Naive thymus-derived CD8-positive, alpha-beta T cell (primary cell): ENCODE measurements around the gene PLIN1. TPM values are rescaled to one million over a fixed set of nuclear protein-coding genes. Genes with fewer than 3 reads are reported as not detected.

Experiments
- ATAC-seq, 2 donors: fragments of 150-1000 bp; cut with Tn5 transposase in 1 of 2; sonication (Bioruptor Pico), chemical (Tn5 transposase) in 1 of 2; 1 replicate in 1 of 2; 2 replicates in 1 of 2; pipeline ENCODE4 v1.10.0; 2021; ENCODE audit warnings: mild to moderate bottlenecking in 2 of 2, moderate library complexity in 2 of 2
- POLR2A ChIA-PET: fragments of 350-600 bp; sonication (Branson Sonifier 250); formaldehyde crosslinking; loops from one replicate; lab custom pipeline; 2021; ENCODE audit warnings: antibody characterized with exemption; lab: Charles Lee
- DNase-seq, 10 donors: peaks; one replicate each; pipeline versions ENCODE4 v3.0.0 to v3.0.0-alpha.2; 2020 to 2022
- H3K27ac Mint-ChIP-seq, 10 donors: one replicate each; pipeline ENCODE4 v1.8.0; 2020 to 2022; ENCODE audit warnings: mild to moderate bottlenecking in 10 of 10, mixed read lengths in 10 of 10, moderate library complexity in 4 of 10, inconsistent platforms in 1 of 10
- H3K27me3 Mint-ChIP-seq, 5 donors: one replicate each; pipeline ENCODE4 v1.8.0; 2021 to 2022; ENCODE audit warnings: mixed read lengths in 5 of 5
- H3K36me3 Mint-ChIP-seq, 3 donors: one replicate each; pipeline ENCODE4 v1.8.0; 2020 to 2022; ENCODE audit warnings: mixed read lengths in 3 of 3, mild to moderate bottlenecking in 2 of 3, inconsistent platforms in 1 of 3
- H3K4me1 Mint-ChIP-seq, 4 donors: one replicate each; pipeline ENCODE4 v1.8.0; 2021 to 2022; ENCODE audit warnings: mixed read lengths in 4 of 4
- H3K4me3 Mint-ChIP-seq, 10 donors: one replicate each; pipeline ENCODE4 v1.8.0; 2020 to 2022; ENCODE audit warnings: mild to moderate bottlenecking in 10 of 10, mixed read lengths in 10 of 10, moderate library complexity in 6 of 10, inconsistent platforms in 1 of 10
- H3K9me3 Mint-ChIP-seq, 9 donors: one replicate each; pipeline ENCODE4 v1.8.0; 2020 to 2022; ENCODE audit warnings: mixed read lengths in 9 of 9, mild to moderate bottlenecking in 3 of 9, inconsistent platforms in 1 of 9, moderate library complexity in 1 of 9
- polyA plus RNA-seq, 3 donors: library from polyadenylated mRNA; unstranded; fragments of 300-500 nt; fragmentation: Illumina TruSeq; gene quantifications; one replicate each; pipeline ENCODE4 v1.2.3, GENCODE V29; 2021
- total RNA-seq, 8 experiments: library from RNA in 2 of 8; stranded (reverse) in 2 of 8; gene quantifications; one replicate each; pipeline ENCODE4 v1.2.3 and lab custom pipeline; 2021 to 2026

The PLIN1 gene
- total and polyA plus RNA-seq, 5 experiments from 2014 or later, result 0.96 to 2.2 TPM; not detected in 3

DNA sequence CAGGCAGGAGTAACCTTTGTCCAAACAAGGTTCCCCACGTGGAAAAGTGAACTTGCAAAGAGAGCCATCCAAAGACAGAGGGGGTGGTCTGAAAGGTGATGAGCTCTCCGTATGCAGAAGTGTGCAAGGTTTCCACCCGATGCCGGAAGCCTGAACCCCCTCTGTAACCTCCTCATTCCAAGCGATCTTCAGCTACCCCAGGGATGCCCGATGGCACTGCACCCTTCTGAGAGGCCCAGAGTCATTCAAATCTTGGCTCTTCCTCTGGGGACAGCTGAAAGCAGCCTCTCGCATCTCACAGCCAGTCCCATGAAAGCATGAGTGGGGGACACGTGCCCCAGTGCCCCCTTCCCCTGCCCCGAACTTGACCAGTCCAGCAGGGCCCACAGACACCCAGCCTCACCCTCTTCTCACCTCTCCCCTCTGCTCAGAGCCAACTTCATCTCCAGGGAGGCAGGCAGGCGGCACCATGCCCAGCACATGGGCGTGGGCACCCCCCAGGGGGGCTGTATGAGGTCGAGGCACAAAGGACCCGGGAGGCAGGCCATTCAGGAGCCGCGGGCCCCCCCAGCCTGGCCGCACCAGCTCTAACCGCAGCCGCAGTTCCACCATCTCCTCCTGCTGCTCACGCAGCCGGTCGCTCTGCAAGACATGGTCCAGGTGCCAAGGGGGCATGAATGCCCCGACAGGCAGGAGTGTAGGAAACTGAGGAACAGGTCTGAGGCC lies 32.6 kb downstream of the PLIN1 start:
- peaks cover 0 to 3% (median 0%) of the 10 kb centered on the region in 5 donors for H3K27me3 Mint-ChIP-seq
- no peaks in the 10 kb centered on the region for H3K9me3 Mint-ChIP-seq
- no peaks in the 10 kb centered on the region for H3K36me3 Mint-ChIP-seq
- peaks cover 0 to 5% (median 3%) of the 10 kb centered on the region in 4 donors for H3K4me1 Mint-ChIP-seq
- POLR2A ChIA-PET, result no interaction called here
- no peak overlapping the region for H3K4me3 Mint-ChIP-seq
- no peak for DNase-seq
- ATAC-seq, result no peak
- H3K27ac Mint-ChIP-seq, result no peak overlapping the region

GRCh38 chr15:89645680-89646079 lies 33.5 kb downstream of the PLIN1 start:
- H3K4me1 Mint-ChIP-seq, result peaks cover 0 to 5% (median 3%) of the 10 kb centered on the region in 4 donors
- ATAC-seq (no peak), DNase-seq (no peak)
- POLR2A ChIA-PET, result no interaction called here
- H3K4me3 Mint-ChIP-seq, result no peak overlapping the region
- H3K9me3 Mint-ChIP-seq, result no peaks in the 10 kb centered on the region
- H3K36me3 Mint-ChIP-seq, result no peaks in the 10 kb centered on the region
- no peak overlapping the region for H3K27ac Mint-ChIP-seq
- H3K27me3 Mint-ChIP-seq, result peaks cover 0 to 3% (median 0%) of the 10 kb centered on the region in 5 donors

GRCh38 chr15:89642106-89642505 lies 37.1 kb downstream of the PLIN1 start:
- DNase-seq (no peak), ATAC-seq (no peak)
- Mint-ChIP-seq H3K27me3 (peaks cover 0 to under 1% (median 0%) of the 10 kb centered on the region in 5 donors), H3K4me3 (no peak overlapping the region), H3K4me1 (peaks cover 0 to 2% (median under 1%) of the 10 kb centered on the region in 4 donors), H3K9me3 (no peaks in the 10 kb centered on the region), H3K36me3 (no peaks in the 10 kb centered on the region), H3K27ac (no peak overlapping the region)
- POLR2A ChIA-PET, result no interaction called here

DNA sequence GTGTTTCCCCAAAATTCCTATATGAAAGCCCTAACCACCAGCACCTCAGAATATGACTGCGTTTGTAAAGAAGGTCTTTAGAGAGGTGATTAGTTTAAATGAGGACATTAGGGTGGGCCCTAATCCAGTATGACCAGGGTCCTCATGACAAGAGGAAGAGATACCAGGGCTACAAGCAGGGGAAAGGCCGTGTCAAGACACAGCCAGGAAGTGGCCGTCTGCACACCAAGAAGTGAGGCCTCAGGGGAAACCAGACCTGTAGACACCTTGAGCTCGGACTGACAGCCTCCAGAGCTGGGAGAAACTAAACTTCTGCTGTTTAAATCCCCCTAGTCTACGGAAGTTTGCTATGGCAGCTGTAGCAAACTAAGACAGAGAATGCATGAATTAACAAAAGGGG lies 38.1 kb downstream of the PLIN1 start:
- no peaks in the 10 kb centered on the region for H3K9me3 Mint-ChIP-seq
- POLR2A ChIA-PET, result no interaction called here
- H3K27me3 Mint-ChIP-seq, result no peaks in the 10 kb centered on the region
- no peak for ATAC-seq
- DNase-seq, result no peak
- no peak overlapping the region for H3K27ac Mint-ChIP-seq
- H3K4me1 Mint-ChIP-seq, result no peaks in the 10 kb centered on the region
- no peaks in the 10 kb centered on the region for H3K36me3 Mint-ChIP-seq
- no peak overlapping the region for H3K4me3 Mint-ChIP-seq

GRCh38 chr15:89640245-89640644 lies 38.9 kb downstream of the PLIN1 start:
- DNase-seq (no peak), ATAC-seq (no peak)
- no peaks in the 10 kb centered on the region for H3K4me1 Mint-ChIP-seq
- no peaks in the 10 kb centered on the region for H3K27me3 Mint-ChIP-seq
- H3K4me3 Mint-ChIP-seq, result no peak overlapping the region
- peaks cover 0 to 2% (median 0%) of the 10 kb centered on the region in 9 donors for H3K9me3 Mint-ChIP-seq
- no peaks in the 10 kb centered on the region for H3K36me3 Mint-ChIP-seq
- H3K27ac Mint-ChIP-seq, result no peak overlapping the region
- POLR2A ChIA-PET, result no interaction called here

- POLR2A ChIA-PET, result no interaction called here
- H3K36me3 Mint-ChIP-seq, result no peaks in the 10 kb centered on the region
- H3K9me3 Mint-ChIP-seq, result peaks cover 0 to 2% (median 0%) of the 10 kb centered on the region in 9 donors
Measured at GRCh38 chr15:89633585-89633984, 45.6 kb downstream of the PLIN1 start.

GRCh38 chr15:89632563-89633430 lies 46.4 kb downstream of the PLIN1 start:
- Mint-ChIP-seq H3K27me3 (no peaks in the 10 kb centered on the region), H3K36me3 (no peaks in the 10 kb centered on the region), H3K27ac (no peak overlapping the region), H3K4me1 (no peaks in the 10 kb centered on the region), H3K4me3 (no peak overlapping the region), H3K9me3 (peaks cover 0 to 2% (median 0%) of the 10 kb centered on the region in 9 donors)
- ATAC-seq (no peak), DNase-seq (no peak)
- POLR2A ChIA-PET, result no interaction called here

More at GRCh38 chr15:89633585-89633984, 45.6 kb downstream of the PLIN1 start:
- ATAC-seq (no peak), DNase-seq (no peak)
- H3K27ac Mint-ChIP-seq, result no peak overlapping the region
- no peaks in the 10 kb centered on the region for H3K4me1 Mint-ChIP-seq
- H3K27me3 Mint-ChIP-seq, result no peaks in the 10 kb centered on the region
- no peak overlapping the region for H3K4me3 Mint-ChIP-seq

DNA sequence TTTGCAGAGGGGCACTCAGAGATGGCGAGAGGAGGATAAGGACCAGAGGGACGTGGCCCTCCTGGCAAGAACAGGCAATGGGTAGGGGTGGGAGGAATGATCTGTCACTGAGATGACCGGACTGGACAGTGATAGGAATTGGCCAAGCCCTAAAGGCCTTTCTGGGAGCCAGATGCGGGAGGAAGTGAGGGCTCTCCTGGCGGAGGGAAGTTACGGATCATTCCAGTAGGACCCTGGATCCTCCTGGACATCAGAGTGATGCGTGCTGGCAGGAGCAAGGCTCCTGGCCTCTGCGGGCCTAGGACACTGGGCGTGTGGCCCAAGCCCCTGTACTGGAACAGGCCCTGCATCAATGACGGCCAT lies 47.3 kb downstream of the PLIN1 start:
- DNase-seq (no peak), ATAC-seq (no peak)
- Mint-ChIP-seq H3K36me3 (no peaks in the 10 kb centered on the region), H3K4me1 (no peaks in the 10 kb centered on the region), H3K27me3 (no peaks in the 10 kb centered on the region), H3K4me3 (no peak overlapping the region), H3K9me3 (peaks cover 0 to 2% (median 0%) of the 10 kb centered on the region in 9 donors), H3K27ac (peak overlapping the region in 1 of 10 donors; percentile 50)
- POLR2A ChIA-PET, result no interaction called here

GRCh38 chr15:89630974-89631901 lies 47.9 kb downstream of the PLIN1 start:
- no peaks in the 10 kb centered on the region for H3K4me1 Mint-ChIP-seq
- peaks cover 0 to 2% (median 0%) of the 10 kb centered on the region in 9 donors for H3K9me3 Mint-ChIP-seq
- H3K27me3 Mint-ChIP-seq, result no peaks in the 10 kb centered on the region
- no peaks in the 10 kb centered on the region for H3K36me3 Mint-ChIP-seq
- no peak overlapping the region for H3K4me3 Mint-ChIP-seq
- ATAC-seq (no peak), DNase-seq (no peak)
- POLR2A ChIA-PET, result no interaction called here
- H3K27ac Mint-ChIP-seq, result peak overlapping the region in 1 of 10 donors; percentile 50

DNA sequence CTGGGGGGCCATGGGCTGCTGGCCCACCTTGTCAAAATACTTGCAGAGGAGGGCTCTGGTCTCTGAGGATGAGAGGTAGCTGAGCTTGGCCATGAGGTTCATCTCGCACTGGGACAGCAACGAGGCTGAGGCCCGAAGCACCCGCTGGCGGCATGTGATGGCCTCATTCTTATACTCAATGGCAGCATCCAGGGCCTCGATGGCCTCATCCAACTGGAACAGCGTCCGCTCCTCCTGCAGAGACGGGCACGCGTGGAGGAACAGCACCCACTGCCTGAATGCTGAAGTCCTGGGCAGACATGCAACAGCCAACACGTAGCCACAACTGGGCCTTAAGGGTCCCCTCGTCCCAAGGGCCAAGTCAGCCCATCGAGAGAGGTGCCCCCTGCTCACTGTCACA lies 48.9 kb downstream of the PLIN1 start:
- no peak for DNase-seq
- POLR2A ChIA-PET, result no interaction called here
- Mint-ChIP-seq H3K36me3 (no peaks in the 10 kb centered on the region), H3K4me1 (no peaks in the 10 kb centered on the region), H3K27me3 (no peaks in the 10 kb centered on the region), H3K9me3 (peaks cover 0 to under 1% (median 0%) of the 10 kb centered on the region in 9 donors), H3K27ac (no peak overlapping the region), H3K4me3 (no peak overlapping the region)
- ATAC-seq, result no peak

DNA sequence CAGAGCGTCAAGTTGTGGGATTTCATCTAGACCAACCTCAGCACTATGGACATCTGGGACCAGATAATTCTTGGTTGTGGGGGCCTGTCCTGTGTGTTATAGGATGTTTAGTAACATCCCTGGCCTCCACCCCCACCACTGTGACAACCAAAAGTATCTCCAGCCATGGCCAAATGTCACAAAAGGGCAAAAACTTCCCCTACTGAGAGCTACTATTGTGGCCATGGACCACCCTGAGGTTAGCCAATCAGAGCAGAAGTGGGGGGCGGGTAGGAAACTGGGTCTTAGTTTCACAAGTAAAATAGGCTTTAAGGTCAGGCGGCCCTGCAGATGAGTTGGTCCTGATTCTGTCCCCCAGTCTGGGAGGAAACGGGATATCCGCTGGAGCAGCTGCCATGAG lies 49.3 kb downstream of the PLIN1 start:
- H3K4me1 Mint-ChIP-seq, result no peaks in the 10 kb centered on the region
- H3K27me3 Mint-ChIP-seq, result no peaks in the 10 kb centered on the region
- ATAC-seq (no peak), DNase-seq (no peak)
- no peak overlapping the region for H3K27ac Mint-ChIP-seq
- no peaks in the 10 kb centered on the region for H3K9me3 Mint-ChIP-seq
- H3K4me3 Mint-ChIP-seq, result no peak overlapping the region
- H3K36me3 Mint-ChIP-seq, result no peaks in the 10 kb centered on the region
- POLR2A ChIA-PET, result no interaction called here

GRCh38 chr15:89628806-89629715 lies 50.1 kb downstream of the PLIN1 start:
- no peaks in the 10 kb centered on the region for H3K27me3 Mint-ChIP-seq
- DNase-seq, result no peak
- H3K4me3 Mint-ChIP-seq, result no peak overlapping the region
- no peaks in the 10 kb centered on the region for H3K9me3 Mint-ChIP-seq
- H3K27ac Mint-ChIP-seq, result no peak overlapping the region
- POLR2A ChIA-PET, result no interaction called here
- H3K4me1 Mint-ChIP-seq, result peaks cover 0 to under 1% (median 0%) of the 10 kb centered on the region in 4 donors
- no peak for ATAC-seq
- H3K36me3 Mint-ChIP-seq, result no peaks in the 10 kb centered on the region
